NOMO-1 (cell line): ENCODE measurements around the gene DAB2IP.

Source experiments
- DNase-seq, 2 experiments: peaks; one replicate each; lab custom pipeline; 2025; ENCODE audit not compliant: unreplicated experiment in 2 of 2; lab: John Stamatoyannopoulos, UW

Gene DAB2IP

DNA sequence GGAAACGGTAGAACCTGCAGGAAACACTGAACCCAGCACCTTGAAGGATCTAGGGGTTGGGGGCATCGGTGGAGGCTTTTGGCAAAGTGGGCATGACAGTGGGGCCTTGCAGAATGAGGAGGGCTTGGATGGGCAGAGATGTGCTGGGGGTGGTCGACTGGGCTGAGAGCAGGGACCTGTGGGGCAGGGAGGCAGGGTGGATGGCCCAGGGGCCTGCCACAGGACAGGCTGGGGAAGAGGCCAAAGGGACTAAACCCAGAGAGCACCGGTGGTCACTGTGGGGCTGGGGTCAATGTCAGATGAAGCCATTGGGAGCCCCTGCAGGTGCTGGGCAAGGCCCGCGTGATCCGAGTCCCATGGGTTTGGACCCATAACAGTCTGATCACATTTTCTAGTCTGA lies 175.3 kb downstream of the DAB2IP start:
- DNase-seq, result no peak

DNA sequence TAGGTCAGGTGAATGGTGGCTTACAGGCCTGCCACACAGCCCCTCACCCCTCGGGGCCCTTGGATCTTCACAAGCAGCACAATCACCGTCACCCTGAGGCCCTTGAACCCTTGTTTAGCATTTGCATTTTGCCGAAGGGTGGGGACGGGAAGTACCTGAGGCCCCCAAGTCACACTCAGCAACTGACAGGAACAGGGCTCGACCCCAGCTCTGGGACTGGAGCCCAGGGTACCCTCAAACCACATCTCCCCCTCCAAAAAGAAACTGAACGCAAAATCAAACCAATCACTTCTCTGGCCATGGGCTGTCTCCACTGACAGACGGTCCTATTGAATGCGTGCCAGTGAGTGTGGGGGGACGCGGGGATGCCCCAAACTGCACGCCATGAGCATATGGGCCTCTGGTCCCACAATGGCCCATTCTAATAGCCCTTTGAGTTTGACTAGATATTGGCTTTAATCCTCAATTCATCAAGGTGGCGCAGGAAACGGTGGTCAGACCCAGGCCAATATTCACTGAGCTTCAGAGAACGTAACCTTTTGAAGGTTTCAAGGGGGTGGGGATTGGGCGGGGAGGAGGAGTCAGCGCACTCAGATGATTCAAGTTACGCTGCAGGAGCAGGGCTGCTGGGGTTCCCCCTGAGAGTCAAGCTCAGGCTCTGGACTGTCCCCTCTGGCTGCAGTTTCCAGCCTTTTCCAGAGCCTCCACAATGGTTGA lies 176.0 kb downstream of the DAB2IP start:
- no peak for DNase-seq

DNA sequence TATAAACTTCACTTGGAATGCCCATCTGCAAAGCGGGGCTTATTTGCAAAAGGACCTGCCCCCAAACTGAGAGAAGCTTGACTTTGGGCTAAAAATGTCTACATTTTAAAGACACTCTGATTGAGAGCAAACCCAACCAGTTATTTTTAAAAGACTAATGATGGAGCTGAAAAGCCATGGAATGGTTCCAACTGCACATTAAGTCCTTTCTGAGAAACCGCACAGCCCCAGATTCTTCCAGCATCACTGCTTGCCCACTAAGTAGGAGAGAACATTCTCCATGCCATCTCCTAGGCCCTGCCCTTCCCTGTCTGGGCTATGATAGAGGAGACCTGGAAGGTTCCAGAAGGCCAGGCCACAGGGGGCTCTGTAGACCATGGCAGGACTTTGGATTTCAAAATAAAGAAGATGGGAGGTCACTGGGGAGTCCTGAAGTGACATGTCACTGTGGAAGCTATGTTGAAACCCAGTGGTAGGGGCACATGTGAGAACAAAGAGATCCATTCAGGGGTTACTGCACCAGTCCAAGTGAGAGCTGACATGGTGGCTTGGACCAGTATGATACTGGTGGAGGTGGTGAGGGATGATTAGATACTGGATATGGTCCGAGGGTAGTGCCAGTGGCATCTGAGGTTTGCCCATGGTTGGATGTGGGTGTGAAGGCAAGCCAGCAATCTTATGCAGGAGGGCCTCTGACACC lies 179.2 kb downstream of the DAB2IP start:
- DNase-seq, result no peak

DNA sequence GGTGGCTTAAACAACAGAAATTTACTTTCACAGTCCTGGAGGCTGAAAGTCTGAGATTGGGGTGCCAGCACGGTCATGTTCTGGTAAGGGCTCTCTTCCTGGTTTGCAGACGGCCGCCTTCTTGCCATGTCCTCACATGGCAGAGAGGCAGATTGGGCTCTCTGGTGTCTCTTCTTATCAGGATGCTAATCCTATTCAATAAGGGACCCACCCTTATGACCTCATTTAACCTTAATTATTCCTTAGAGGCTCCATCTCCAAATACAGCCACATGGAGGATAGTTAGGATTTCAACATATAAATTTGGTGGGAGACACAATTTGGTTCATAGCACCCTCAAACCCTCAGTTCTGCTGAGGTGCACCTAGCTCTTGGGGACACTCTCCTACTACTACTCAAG lies 180.4 kb downstream of the DAB2IP start:
- no peak for DNase-seq

DNA sequence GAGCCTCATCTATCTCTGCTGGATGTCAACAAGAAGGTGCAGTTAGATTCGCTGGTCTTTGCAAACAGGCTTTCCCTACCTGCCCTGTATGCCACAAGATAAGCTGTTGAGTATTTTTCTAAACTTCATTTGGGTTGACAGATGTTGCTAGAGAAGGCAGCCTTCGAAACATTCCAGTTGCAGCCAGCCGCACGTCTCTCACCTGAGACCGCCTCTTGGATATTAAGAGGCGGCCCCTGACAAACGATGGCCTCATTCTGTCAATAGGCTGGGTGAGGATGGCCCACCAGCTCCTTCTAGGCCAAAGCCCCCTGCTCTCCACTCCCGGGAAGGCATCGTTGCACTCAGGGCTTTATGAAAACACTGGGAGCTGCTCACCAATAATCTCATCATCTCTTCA lies 181.6 kb downstream of the DAB2IP start:
- no peak for DNase-seq
